ENCODE data around the gene SLC16A12. TPM values are rescaled to one million over a fixed set of nuclear protein-coding genes. Genes with fewer than 3 reads are reported as not detected.

Gene SLC16A12
- total and polyA plus RNA-seq, 2 of the 8 experiments (the other 6 are each of a cell fraction or from before 2014, with no cell fraction given) = 1.6 to 1.9 TPM

DNA sequence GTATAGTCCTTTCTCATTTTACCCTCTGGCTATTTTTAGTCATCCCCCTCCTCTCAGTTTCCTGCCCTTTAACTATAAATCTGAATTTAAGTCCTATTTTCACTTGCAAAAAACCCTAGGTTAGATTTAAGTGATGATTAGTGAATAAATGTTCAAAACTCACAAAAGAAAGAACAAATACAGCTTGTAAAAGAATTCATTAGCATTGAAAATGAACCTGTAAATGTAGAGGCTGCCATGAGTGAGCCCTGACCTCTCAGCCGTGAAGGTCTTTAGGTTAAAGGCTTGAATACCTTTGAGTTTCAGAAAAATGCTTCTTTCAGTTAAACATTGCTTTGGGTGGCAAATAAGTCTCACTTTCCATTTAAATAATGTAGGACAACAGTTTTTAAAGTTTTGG lies 2.0 kb upstream of the SLC16A12 start:
- H2AK5ac ChIP-seq (ENCODE audit: low read depth, low read length) = no peak overlapping the region
- H3K4me2 ChIP-seq (ENCODE audit: insufficient read depth in 1 of 2, low read depth in 2 of 2, low read length in 2 of 2) = no peak overlapping the region
- no peak overlapping the region for H4K91ac ChIP-seq (replicated peaks; ENCODE audit: insufficient read length, low read length)
- no peak overlapping the region for H3K27ac ChIP-seq (ENCODE audit: low read depth, low read length)
- no peak for TF ChIP-seq BCL11A (IDR thresholded peaks at IDR 0.05; ENCODE audit: low read depth in 2 of 2, low read length in 2 of 2)
- TF ChIP-seq KDM1A (IDR thresholded peaks at IDR 0.05; ENCODE audit: borderline replicate concordance, low read length) = no peak
- no peak for TF ChIP-seq CHD2 (IDR thresholded peaks at IDR 0.05; ENCODE audit: low read length)
- no peak for TF ChIP-seq EZH2 (IDR thresholded peaks at IDR 0.05; ENCODE audit: low read depth, low read length, severe bottlenecking)
- no peak for TF ChIP-seq MAFK (IDR thresholded peaks at IDR 0.05; ENCODE audit: low read depth, low read length)
- TF ChIP-seq SUZ12 (IDR thresholded peaks at IDR 0.05; ENCODE audit: low read length) = no peak
- POLR2A ChIA-PET (ENCODE audit: partially characterized antibody) = interaction anchor here (0.6 kb wide), 1 partner anchor 32 kb away, joined by 3 read pairs; no protein-coding TSS in a partner anchor
- no peak overlapping the region for H2BK20ac ChIP-seq (ENCODE audit: low read length)
- H3K27me3 ChIP-seq (replicated peaks in 1 of 4; ENCODE audit: control insufficient read depth in 3 of 4, extremely low read depth in 1 of 4, insufficient read depth in 3 of 4, low read length in 3 of 4) = peaks cover 0 to 15% (median 5%) of the 10 kb centered on the region in 4 experiments; a peak in 4 of 7 replicates
- no peak overlapping the region for H2BK12ac ChIP-seq (ENCODE audit: low read depth, low read length)
- H3K9me3 ChIP-seq (ENCODE audit: insufficient read depth in 2 of 2, low read depth in 1 of 2, low read length in 1 of 2) = no peaks in the 10 kb centered on the region
- H3K23ac ChIP-seq (ENCODE audit: insufficient read length) = no peak overlapping the region
- H4K20me1 ChIP-seq (replicated peaks in 1 of 2; ENCODE audit: control insufficient read depth in 1 of 2, insufficient read depth in 2 of 2, low read length in 2 of 2) = no peaks in the 10 kb centered on the region
- H4K8ac ChIP-seq (ENCODE audit: extremely low read depth, insufficient read depth, low read length) = no peak overlapping the region
- no peaks in the 10 kb centered on the region for H3K79me2 ChIP-seq (ENCODE audit: control insufficient read depth in 1 of 2, insufficient read depth in 2 of 2, low read length in 2 of 2)
- H3K79me1 ChIP-seq (ENCODE audit: low read depth, low read length) = no peaks in the 10 kb centered on the region
- 78% methylated on average over 1 of the region's 1 CpG; no CpG with 5 or more reads in 1 of the 2 experiments for WGBS, 2 experiments (ENCODE audit: extremely low coverage in 1 of 2, insufficient coverage in 1 of 2, insufficient read length in 1 of 2, insufficient replicate concordance in 2 of 2, low coverage in 1 of 2, low lambda C conversion rate in 2 of 2, missing lambda C conversion rate in 1 of 2)
- H3K4ac ChIP-seq (replicated peaks; ENCODE audit: insufficient read length, low read depth, low read length) = no peak overlapping the region
- no peak overlapping the region for H2BK15ac ChIP-seq (ENCODE audit: low read length)
- no peak overlapping the region for H3K9ac ChIP-seq (replicated peaks in 1 of 4; ENCODE audit: extremely low read depth in 1 of 4, low read depth in 3 of 4, low read length in 3 of 4)
- H2BK5ac ChIP-seq (ENCODE audit: low read depth, low read length) = no peak overlapping the region
- H2AFZ ChIP-seq (ENCODE audit: low read length) = no peak overlapping the region
- H3K4me1 ChIP-seq (replicated peaks in 1 of 4; ENCODE audit: control insufficient read depth in 3 of 4, insufficient read depth in 4 of 4, low read length in 3 of 4) = peaks cover 0 to 10% (median 7%) of the 10 kb centered on the region in 4 experiments; a peak in 4 of 7 replicates
- no peak overlapping the region for H3K56ac ChIP-seq (replicated peaks; ENCODE audit: insufficient read length, low read depth, low read length)
- H3K4me3 ChIP-seq (ENCODE audit: extremely low read depth in 1 of 4, insufficient read depth in 2 of 4, low read depth in 3 of 4, low read length in 4 of 4) = no peak overlapping the region
- no peak for FAIRE-seq
- H4K5ac ChIP-seq (ENCODE audit: insufficient read length, low read depth, low read length) = no peak overlapping the region
- H3K14ac ChIP-seq (ENCODE audit: insufficient read length) = no peak overlapping the region
- no peak overlapping the region for H3K18ac ChIP-seq (ENCODE audit: extremely low read depth, low read length)
- peaks cover 3% of the 10 kb centered on the region; the same call in 1 of the 2 replicates for H3K23me2 ChIP-seq (ENCODE audit: low read depth, low read length)
- CTCF ChIA-PET (ENCODE audit: partially characterized antibody) = interaction anchor here (0.6 to 1.5 kb wide), 3 partner anchors 46 to 697 kb away, joined by 3 to 5 read pairs (median 3); no protein-coding TSS in a partner anchor
- no peak for DNase-seq (ENCODE audit: low read depth in 1 of 2, low spot score in 2 of 2)
- no peaks in the 10 kb centered on the region for H3K36me3 ChIP-seq (ENCODE audit: control insufficient read depth in 2 of 4, insufficient read depth in 4 of 4, low read length in 3 of 4)
- no peak overlapping the region for H2BK120ac ChIP-seq (replicated peaks; ENCODE audit: low read depth, low read length)

Measured in H1 (cell line).